Calu3 (cell line): Measurements from ENCODE around the gene F2RL3. TPM values are rescaled to one million over a fixed set of nuclear protein-coding genes. Genes with fewer than 3 reads are reported as not detected.

Source experiments
- BruUV-seq: library from RNA; stranded (reverse); fragments of 400-500 nt; replicated peaks from 2 replicates; lab custom pipeline; 2021; lab: Mats Ljungman, UMichigan
- CTCF ChIA-PET: fragments of 300-600 bp; sonication (Branson Sonifier 250); formaldehyde crosslinking; loops from one replicate; lab custom pipeline; 2022; ENCODE audit warnings: antibody characterized with exemption; lab: Charles Lee
- DNase-seq: peaks from one replicate; pipeline ENCODE4 v3.0.0; 2022
- H3K27ac Mint-ChIP-seq: one replicate; pipeline ENCODE4 v1.8.0; 2022; ENCODE audit warnings: mixed read lengths; ENCODE audit not compliant: unreplicated experiment
- H3K27me3 Mint-ChIP-seq: one replicate; pipeline ENCODE4 v1.8.0; 2022; ENCODE audit warnings: mixed read lengths; ENCODE audit not compliant: unreplicated experiment
- H3K36me3 Mint-ChIP-seq: one replicate; pipeline ENCODE4 v1.8.0; 2022; ENCODE audit warnings: mild to moderate bottlenecking, moderate library complexity, mixed read lengths; ENCODE audit not compliant: insufficient read depth, unreplicated experiment
- H3K4me1 Mint-ChIP-seq: one replicate; pipeline ENCODE4 v1.8.0; 2022; ENCODE audit warnings: mild to moderate bottlenecking, low read depth, mixed read lengths; ENCODE audit not compliant: unreplicated experiment
- H3K4me3 Mint-ChIP-seq: one replicate; pipeline ENCODE4 v1.8.0; 2022; ENCODE audit warnings: mild to moderate bottlenecking, low read depth, moderate library complexity, mixed read lengths; ENCODE audit not compliant: unreplicated experiment
- H3K9me3 Mint-ChIP-seq: one replicate; pipeline ENCODE4 v1.8.0; 2022; ENCODE audit warnings: low read depth, mixed read lengths; ENCODE audit not compliant: unreplicated experiment
- CTCF ChIP-seq: fragments of 200-600 bp; IDR thresholded peaks from one replicate; pipeline ENCODE4 v1.8.0; 2022; ENCODE audit warnings: antibody characterized with exemption; ENCODE audit not compliant: unreplicated experiment
- intact Hi-C: fragments of 100-400 bp; cut with micrococcal nuclease; formaldehyde crosslinking; loops from one replicate; pipeline ENCODE4 v1.10.0; 2022; ENCODE audit not compliant: unreplicated experiment
- total RNA-seq: library from RNA; stranded (reverse); gene quantifications from 2 replicates; pipeline ENCODE4 v1.2.3, GENCODE V29; 2022

The F2RL3 gene
- total RNA-seq, 1 experiment from 2014 or later, result not detected

GRCh38 chr19:16917401-16917800 is 28.6 kb downstream of the F2RL3 start:
- Mint-ChIP-seq H3K27ac (no peak overlapping the region), H3K36me3 (no peaks in the 10 kb centered on the region), H3K4me3 (no peak overlapping the region), H3K4me1 (no peaks in the 10 kb centered on the region), H3K27me3 (peaks cover 27% of the 10 kb centered on the region), H3K9me3 (peaks cover 5% of the 10 kb centered on the region)
- intact Hi-C loops, result no loop called here
- CTCF ChIA-PET, result no interaction called here
- BruUV-seq, result no TSS peak
- no peak for TF ChIP-seq CTCF
- DNase-seq, result no peak

GRCh38 chr19:16919496-16919895 is 30.7 kb downstream of the F2RL3 start:
- CTCF ChIA-PET, result interaction anchor here (0.5 kb wide), 1 partner anchor 274 kb away, joined by 5 read pairs; no protein-coding TSS in a partner anchor
- BruUV-seq, result no TSS peak
- no peak for TF ChIP-seq CTCF
- Mint-ChIP-seq H3K27me3 (peaks cover 40% of the 10 kb centered on the region), H3K9me3 (peaks cover 2% of the 10 kb centered on the region), H3K4me1 (no peaks in the 10 kb centered on the region), H3K27ac (no peak overlapping the region), H3K36me3 (no peaks in the 10 kb centered on the region), H3K4me3 (no peak overlapping the region)
- intact Hi-C loops, result no loop called here
- DNase-seq, result no peak

GRCh38 chr19:16920816-16921529 is 32.2 kb downstream of the F2RL3 start:
- BruUV-seq, result no TSS peak
- H3K36me3 Mint-ChIP-seq, result no peaks in the 10 kb centered on the region
- peaks cover 2% of the 10 kb centered on the region for H3K9me3 Mint-ChIP-seq
- H3K27ac Mint-ChIP-seq, result no peak overlapping the region
- peaks cover 31% of the 10 kb centered on the region for H3K27me3 Mint-ChIP-seq
- no peaks in the 10 kb centered on the region for H3K4me1 Mint-ChIP-seq
- peak; percentile 42 for DNase-seq
- CTCF ChIA-PET, result interaction anchor here (0.6 kb wide), 1 partner anchor 62 kb away, joined by 6 read pairs; no protein-coding TSS in a partner anchor
- intact Hi-C loops, result no loop called here
- TF ChIP-seq CTCF, result no peak
- H3K4me3 Mint-ChIP-seq, result no peak overlapping the region

- Mint-ChIP-seq H3K27me3 (peaks cover 31% of the 10 kb centered on the region), H3K36me3 (no peaks in the 10 kb centered on the region), H3K4me1 (no peaks in the 10 kb centered on the region), H3K4me3 (no peak overlapping the region), H3K27ac (no peak overlapping the region), H3K9me3 (peaks cover 2% of the 10 kb centered on the region)
- BruUV-seq, result no TSS peak
- no peak for TF ChIP-seq CTCF
- CTCF ChIA-PET, result no interaction called here
- intact Hi-C loops, result no loop called here
- no peak for DNase-seq
These were observed 33.2 kb downstream of the F2RL3 start for GRCh38 chr19:16921766-16922591.
